Type B pancreatic cell (in vitro differentiated cells): ENCODE measurements around the gene CSRP2. TPM values are rescaled to one million over a fixed set of nuclear protein-coding genes. Genes with fewer than 3 reads are reported as not detected.

Experiments used
- DNase-seq: peaks from one replicate; pipeline ENCODE4 v3.0.0; 2021; ENCODE audit warnings: mixed read lengths; ENCODE audit not compliant: unreplicated experiment; ENCODE audit errors: extremely low spot score
- H3K27ac Mint-ChIP-seq: 2 replicates; pipeline ENCODE4 v1.8.0; 2021; ENCODE audit warnings: mild to moderate bottlenecking, mixed read lengths
- H3K27me3 Mint-ChIP-seq: 2 replicates; pipeline ENCODE4 v1.8.0; 2021; ENCODE audit warnings: mixed read lengths
- H3K36me3 Mint-ChIP-seq: 2 replicates; pipeline ENCODE4 v1.8.0; 2021; ENCODE audit warnings: mixed read lengths
- H3K4me1 Mint-ChIP-seq: one replicate; pipeline ENCODE4 v1.8.0; 2021; ENCODE audit warnings: mixed read lengths; ENCODE audit not compliant: unreplicated experiment
- H3K4me3 Mint-ChIP-seq: 2 replicates; pipeline ENCODE4 v1.8.0; 2021; ENCODE audit warnings: mild to moderate bottlenecking, mixed read lengths
- H3K9me3 Mint-ChIP-seq: 2 replicates; pipeline ENCODE4 v1.8.0; 2021; ENCODE audit warnings: mixed read lengths
- total RNA-seq: library from RNA; stranded (reverse); gene quantifications from 2 replicates; pipeline ENCODE4 v1.2.1, GENCODE V29; 2021; ENCODE audit warnings: low replicate concordance
- TF ChIP-seq, protein P1 (sequence below): fragments of 200-600 bp; sonication (generic); conservative IDR thresholded peaks from 2 replicates; pipeline ENCODE4 v1.5.0; 2021; ENCODE audit warnings: antibody characterized with exemption, mild to moderate bottlenecking

The CSRP2 gene
- total RNA-seq, 1 donor from 2014 or later: 88.9 TPM

DNA sequence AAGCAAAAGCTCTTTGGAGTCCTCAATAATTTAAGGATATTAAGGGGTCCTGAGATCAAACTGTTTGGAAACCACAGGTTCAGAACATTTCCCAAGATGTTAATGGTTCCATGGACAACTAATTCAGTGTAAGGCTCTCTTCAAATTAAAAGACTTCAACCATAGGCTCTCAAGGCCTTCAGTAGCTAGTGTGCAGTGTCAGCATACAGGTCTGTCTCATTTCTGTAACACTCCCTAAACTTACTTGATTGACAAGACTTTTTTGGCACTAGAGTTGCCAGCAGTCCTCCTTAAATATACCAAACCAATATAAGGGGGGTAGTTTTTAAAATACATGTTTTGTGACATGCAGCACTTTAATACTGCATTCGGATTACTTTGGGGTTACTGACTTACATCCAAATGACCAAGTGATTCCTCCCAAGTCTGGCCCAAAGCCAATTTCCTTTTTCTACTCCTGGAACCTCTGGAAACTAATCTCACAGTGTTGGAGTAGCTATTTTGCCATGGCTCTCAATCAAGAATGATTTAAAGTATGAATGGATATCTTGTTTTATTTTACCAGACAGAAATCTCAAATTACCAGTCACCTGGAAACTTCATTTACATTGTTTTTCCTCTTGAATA, 22.7 kb downstream of the CSRP2 start:
- H3K36me3 Mint-ChIP-seq: peaks cover 54% of the 10 kb centered on the region
- H3K27me3 Mint-ChIP-seq: no peaks in the 10 kb centered on the region

DNA sequence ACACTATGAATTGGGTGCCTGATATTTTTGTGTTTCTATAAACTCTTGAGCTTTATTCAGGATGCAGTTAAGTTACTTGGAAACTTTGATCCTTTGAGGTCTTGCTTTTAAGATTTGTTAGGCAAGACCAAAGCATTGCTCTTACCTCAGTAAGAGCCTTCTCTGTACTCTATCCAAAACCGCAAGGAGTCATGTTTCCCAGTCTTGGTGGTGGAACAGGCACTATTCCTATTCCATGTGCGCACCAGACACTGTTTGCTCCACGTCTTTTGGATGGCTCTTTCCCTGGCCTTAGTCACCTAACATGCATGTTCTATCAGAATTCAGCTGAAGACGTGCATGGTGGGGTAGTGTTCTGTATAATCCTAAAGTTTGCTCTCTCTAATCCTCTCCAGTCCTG, 23.5 kb downstream of the CSRP2 start:
- Mint-ChIP-seq H3K4me3 (no peak overlapping the region), H3K9me3 (no peaks in the 10 kb centered on the region), H3K36me3 (peaks cover 59% of the 10 kb centered on the region), H3K27me3 (no peaks in the 10 kb centered on the region), H3K4me1 (peaks cover 3% of the 10 kb centered on the region), H3K27ac (no peak overlapping the region)
- TF ChIP-seq, protein P1, sequence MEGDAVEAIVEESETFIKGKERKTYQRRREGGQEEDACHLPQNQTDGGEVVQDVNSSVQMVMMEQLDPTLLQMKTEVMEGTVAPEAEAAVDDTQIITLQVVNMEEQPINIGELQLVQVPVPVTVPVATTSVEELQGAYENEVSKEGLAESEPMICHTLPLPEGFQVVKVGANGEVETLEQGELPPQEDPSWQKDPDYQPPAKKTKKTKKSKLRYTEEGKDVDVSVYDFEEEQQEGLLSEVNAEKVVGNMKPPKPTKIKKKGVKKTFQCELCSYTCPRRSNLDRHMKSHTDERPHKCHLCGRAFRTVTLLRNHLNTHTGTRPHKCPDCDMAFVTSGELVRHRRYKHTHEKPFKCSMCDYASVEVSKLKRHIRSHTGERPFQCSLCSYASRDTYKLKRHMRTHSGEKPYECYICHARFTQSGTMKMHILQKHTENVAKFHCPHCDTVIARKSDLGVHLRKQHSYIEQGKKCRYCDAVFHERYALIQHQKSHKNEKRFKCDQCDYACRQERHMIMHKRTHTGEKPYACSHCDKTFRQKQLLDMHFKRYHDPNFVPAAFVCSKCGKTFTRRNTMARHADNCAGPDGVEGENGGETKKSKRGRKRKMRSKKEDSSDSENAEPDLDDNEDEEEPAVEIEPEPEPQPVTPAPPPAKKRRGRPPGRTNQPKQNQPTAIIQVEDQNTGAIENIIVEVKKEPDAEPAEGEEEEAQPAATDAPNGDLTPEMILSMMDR: no peak
- DNase-seq: no peak

More for the DNA sequence above, 22.7 kb downstream of the CSRP2 start:
- Mint-ChIP-seq H3K4me1 (peaks cover 6% of the 10 kb centered on the region), H3K9me3 (no peaks in the 10 kb centered on the region), H3K27ac (no peak overlapping the region), H3K4me3 (no peak overlapping the region)
- TF ChIP-seq, protein P1: no peak
- no peak for DNase-seq

DNA sequence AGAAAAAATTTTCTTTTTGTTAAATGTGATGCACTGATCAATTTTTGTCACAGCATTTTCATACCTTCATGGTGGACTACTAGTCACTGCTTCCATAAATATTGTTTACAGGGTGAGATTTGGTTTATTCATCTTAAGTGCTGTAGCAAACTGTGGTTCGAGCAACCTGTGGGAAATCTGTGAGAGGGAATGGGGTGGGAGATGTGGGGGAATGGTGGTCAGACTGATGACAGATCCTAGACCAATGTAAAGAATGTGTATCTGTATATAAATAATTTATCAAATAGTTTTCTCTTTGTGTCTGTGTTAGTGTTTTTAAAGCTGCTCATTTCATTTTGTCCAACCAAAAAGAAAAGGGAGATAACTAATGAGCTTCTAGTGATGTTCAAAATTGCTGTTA, 26.7 kb downstream of the CSRP2 start:
- Mint-ChIP-seq H3K27ac (no peak overlapping the region), H3K9me3 (no peaks in the 10 kb centered on the region), H3K36me3 (peaks cover 47% of the 10 kb centered on the region), H3K4me3 (no peak overlapping the region), H3K4me1 (no peaks in the 10 kb centered on the region), H3K27me3 (no peaks in the 10 kb centered on the region)
- TF ChIP-seq, protein P1: no peak
- no peak for DNase-seq

DNA sequence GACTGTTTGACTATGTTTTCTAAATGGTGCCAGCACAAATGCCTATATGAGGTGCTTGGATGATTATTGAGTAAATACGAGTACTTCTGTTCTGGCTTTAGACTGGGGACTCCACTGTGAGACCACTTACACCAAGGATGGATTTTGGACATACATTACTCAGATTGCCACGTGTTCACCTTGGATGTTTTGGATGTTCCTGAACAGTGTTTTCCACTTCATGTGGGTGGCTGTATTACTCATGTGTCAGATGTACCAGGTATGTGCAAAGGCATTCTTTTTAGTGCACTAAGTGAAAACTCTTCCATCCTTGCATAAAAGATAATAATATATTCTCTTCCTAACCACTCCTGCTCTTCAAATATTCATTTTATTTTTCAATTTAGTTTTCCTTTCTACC, 30.7 kb downstream of the CSRP2 start:
- no peak for DNase-seq
- TF ChIP-seq, protein P1: no peak
- Mint-ChIP-seq H3K36me3 (peaks cover 23% of the 10 kb centered on the region), H3K27me3 (no peaks in the 10 kb centered on the region), H3K4me3 (no peak overlapping the region), H3K4me1 (no peaks in the 10 kb centered on the region), H3K27ac (no peak overlapping the region), H3K9me3 (no peaks in the 10 kb centered on the region)

- TF ChIP-seq, protein P1: no peak
- no peak overlapping the region for H3K27ac Mint-ChIP-seq
- H3K9me3 Mint-ChIP-seq: no peaks in the 10 kb centered on the region
- no peaks in the 10 kb centered on the region for H3K4me1 Mint-ChIP-seq
- DNase-seq: no peak
- H3K36me3 Mint-ChIP-seq: peaks cover 19% of the 10 kb centered on the region
- H3K4me3 Mint-ChIP-seq: no peak overlapping the region
- no peaks in the 10 kb centered on the region for H3K27me3 Mint-ChIP-seq
Measured at GRCh38 chr12:76847260-76847659, 31.6 kb downstream of the CSRP2 start.
